Endometrial microvascular endothelial cells (primary cell): ENCODE results near the gene STK32B. TPM values are rescaled to one million over a fixed set of nuclear protein-coding genes. Genes with fewer than 3 reads are reported as not detected.

Experiments used
- in situ Hi-C: cut with HindIII; loops from 2 replicates; pipeline ENCODE4 v1.10.0; 2017; ENCODE audit warnings: low sequenced_read_pairs, low pct_unique_long_range_greater_than_20kb; ENCODE audit errors: inconsistent ontology term
- total RNA-seq: library from RNA; depleted of rRNA; stranded (reverse); fragments of >200 nt; gene quantifications from one replicate; pipeline ENCODE4 v1.2.3, GENCODE V29; 2015; ENCODE audit errors: inconsistent ontology term

The STK32B gene
- total RNA-seq, 1 donor from 2014 or later, result 9.5 TPM

GRCh38 chr4:5503336-5503936 lies 452.2 kb downstream of the STK32B start:
- in situ Hi-C loops, result no loop called here

- in situ Hi-C loops, result no loop called here
Observed at GRCh38 chr4:5504486-5504885, 453.2 kb downstream of the STK32B start.

GRCh38 chr4:5510504-5510903 lies 459.2 kb downstream of the STK32B start:
- in situ Hi-C loops, result no loop called here

GRCh38 chr4:5511791-5512190 lies 460.5 kb downstream of the STK32B start:
- in situ Hi-C loops, result no loop called here

- in situ Hi-C loops, result no loop called here
Observed at GRCh38 chr4:5515646-5516045, 464.4 kb downstream of the STK32B start.

- in situ Hi-C loops, result no loop called here
Observed at GRCh38 chr4:5517372-5517771, 466.1 kb downstream of the STK32B start.

- in situ Hi-C loops, result no loop called here
Observed at GRCh38 chr4:5524446-5525299, 473.4 kb downstream of the STK32B start.

GRCh38 chr4:5526080-5526846 lies 475.0 kb downstream of the STK32B start:
- in situ Hi-C loops, result no loop called here

- in situ Hi-C loops, result no loop called here
Observed at GRCh38 chr4:5527211-5527610, 475.9 kb downstream of the STK32B start.

GRCh38 chr4:5528031-5528436 lies 476.8 kb downstream of the STK32B start:
- in situ Hi-C loops, result no loop called here

GRCh38 chr4:5532100-5532499 lies 480.8 kb downstream of the STK32B start:
- in situ Hi-C loops, result no loop called here

GRCh38 chr4:5539584-5539983 lies 488.3 kb downstream of the STK32B start:
- in situ Hi-C loops, result no loop called here

- in situ Hi-C loops, result no loop called here
Observed at GRCh38 chr4:5541169-5541568, 489.9 kb downstream of the STK32B start.

- in situ Hi-C loops, result no loop called here
Observed at GRCh38 chr4:5543681-5544080, 492.4 kb downstream of the STK32B start.

- in situ Hi-C loops, result no loop called here
Observed at GRCh38 chr4:5544762-5545161, 493.5 kb downstream of the STK32B start.

GRCh38 chr4:5545271-5545670 lies 494.0 kb downstream of the STK32B start:
- in situ Hi-C loops, result no loop called here

- in situ Hi-C loops, result no loop called here
Observed at GRCh38 chr4:5547651-5548249, 496.5 kb downstream of the STK32B start.
